Upper lobe of left lung (tissue), 6 donors: ENCODE results near the gene FBXW7. TPM values are rescaled to one million over a fixed set of nuclear protein-coding genes. Genes with fewer than 3 reads are reported as not detected.

ENCODE experiments used
- ATAC-seq, 2 donors: fragments of 200-7000 bp; cut with Tn5 transposase; one replicate each; pipeline ENCODE4 v1.9.1; 2022; ENCODE audit warnings: mild to moderate bottlenecking in 2 of 2, moderate library complexity in 2 of 2; ENCODE audit not compliant: low FRiP score in 2 of 2
- DNase-seq, 2 donors: peaks; one replicate each; pipeline ENCODE4 v3.0.0-alpha.2; 2019 to 2020
- H3K27ac ChIP-seq, 4 donors: fragments of 200-600 bp; sonication (generic); one replicate each; pipeline ENCODE4 v1.5.1; 2016 to 2019
- H3K27me3 ChIP-seq, 4 donors: fragments of 200-600 bp; sonication (generic); one replicate each; pipeline ENCODE4 v1.5.1; 2017 to 2019
- H3K36me3 ChIP-seq, 4 donors: fragments of 200-600 bp; sonication (generic); one replicate each; pipeline ENCODE4 v1.5.1; 2016 to 2019
- H3K4me1 ChIP-seq, 4 donors: fragments of 200-600 bp; sonication (generic); one replicate each; pipeline ENCODE4 v1.5.1; 2018 to 2019
- H3K4me3 ChIP-seq, 4 donors: fragments of 200-600 bp; sonication (generic); one replicate each; pipeline ENCODE4 v1.5.1; 2017 to 2019; ENCODE audit warnings: mild to moderate bottlenecking in 2 of 4, moderate library complexity in 1 of 4
- H3K9me3 ChIP-seq, 4 donors: fragments of 200-600 bp; sonication (generic); one replicate each; pipeline ENCODE4 v1.5.1; 2018 to 2019
- EP300 ChIP-seq, 4 donors: sonication (generic); formaldehyde crosslinking; IDR thresholded peaks; one replicate each; pipeline ENCODE4 v1.5.1; 2017; ENCODE audit warnings: antibody characterized with exemption in 4 of 4, control low read depth in 2 of 4
- POLR2A ChIP-seq, 4 donors: fragments of 450-650 bp; IDR thresholded peaks; one replicate each; pipeline ENCODE4 v1.5.1; 2016 to 2017; ENCODE audit warnings: antibody characterized with exemption in 4 of 4, mild to moderate bottlenecking in 2 of 4
- POLR2AphosphoS5 ChIP-seq, 2 donors: sonication (generic); formaldehyde crosslinking; IDR thresholded peaks; one replicate each; pipeline ENCODE4 v1.5.1; 2017; ENCODE audit warnings: antibody characterized with exemption in 2 of 2
- WGBS, 2 donors: methylation state at CpG; one replicate each; pipeline ENCODE4 v1.1.5; 2017 to 2018; 5-methylcytosine and 5-hydroxymethylcytosine counted together
- total RNA-seq, 6 donors: library from RNA; depleted of rRNA in 4 of 6; stranded (reverse); fragments of >200 nt in 4 of 6; gene quantifications; one replicate each; pipeline versions ENCODE4 v1.1.0 to v1.2.1, GENCODE V29; 2016 to 2021
- TF ChIP-seq, protein P1 (sequence below), 6 experiments: fragments of 450-650 bp in 4 of 6; fragments of 200-600 bp in 2 of 6; sonication (generic) in 2 of 6; IDR thresholded peaks; one replicate each; pipeline ENCODE4 v1.5.1; 2016 to 2019; ENCODE audit warnings: antibody characterized with exemption in 6 of 6
- donor health status: DM: no; HTN: no; CAD: no; lungs with moderate emphysema.
- donor health status: DM: no; HTN: yes; CAD: no; lungs with severe emphysema.

The FBXW7 gene
- total RNA-seq, 6 donors from 2014 or later: 36.5 to 116 (median 52.5) TPM

DNA sequence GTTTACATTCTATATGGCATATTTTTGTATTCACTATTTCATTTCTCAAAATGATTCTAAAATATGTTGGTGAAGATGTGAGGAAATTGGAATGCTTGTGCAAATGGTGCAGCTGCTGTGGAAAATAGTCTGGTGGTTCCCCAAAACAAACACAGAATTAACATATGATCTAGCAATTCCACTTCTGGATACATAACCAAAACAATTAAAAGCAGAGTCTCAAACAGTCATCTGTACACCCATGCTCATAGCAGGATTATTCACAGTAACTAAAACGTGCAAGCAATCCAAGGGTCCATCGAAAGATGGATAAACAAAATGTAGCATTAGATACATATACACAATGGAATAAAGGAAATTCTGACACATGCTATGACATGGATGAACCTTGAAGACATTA lies 204.8 kb downstream of the FBXW7 start:
- 97 to 98% methylated on average over 2 of the region's 2 CpGs for WGBS, 2 donors
- H3K4me1 ChIP-seq: no peaks in the 10 kb centered on the region
- H3K36me3 ChIP-seq: peaks cover 0 to 37% (median 8%) of the 10 kb centered on the region in 4 donors
- H3K4me3 ChIP-seq: no peak overlapping the region
- no peak for TF ChIP-seq POLR2A (IDR thresholded peaks at IDR 0.05)
- no peak for TF ChIP-seq POLR2AphosphoS5 (IDR thresholded peaks at IDR 0.05)
- no peak for TF ChIP-seq EP300 (IDR thresholded peaks at IDR 0.05)
- TF ChIP-seq, protein P1, sequence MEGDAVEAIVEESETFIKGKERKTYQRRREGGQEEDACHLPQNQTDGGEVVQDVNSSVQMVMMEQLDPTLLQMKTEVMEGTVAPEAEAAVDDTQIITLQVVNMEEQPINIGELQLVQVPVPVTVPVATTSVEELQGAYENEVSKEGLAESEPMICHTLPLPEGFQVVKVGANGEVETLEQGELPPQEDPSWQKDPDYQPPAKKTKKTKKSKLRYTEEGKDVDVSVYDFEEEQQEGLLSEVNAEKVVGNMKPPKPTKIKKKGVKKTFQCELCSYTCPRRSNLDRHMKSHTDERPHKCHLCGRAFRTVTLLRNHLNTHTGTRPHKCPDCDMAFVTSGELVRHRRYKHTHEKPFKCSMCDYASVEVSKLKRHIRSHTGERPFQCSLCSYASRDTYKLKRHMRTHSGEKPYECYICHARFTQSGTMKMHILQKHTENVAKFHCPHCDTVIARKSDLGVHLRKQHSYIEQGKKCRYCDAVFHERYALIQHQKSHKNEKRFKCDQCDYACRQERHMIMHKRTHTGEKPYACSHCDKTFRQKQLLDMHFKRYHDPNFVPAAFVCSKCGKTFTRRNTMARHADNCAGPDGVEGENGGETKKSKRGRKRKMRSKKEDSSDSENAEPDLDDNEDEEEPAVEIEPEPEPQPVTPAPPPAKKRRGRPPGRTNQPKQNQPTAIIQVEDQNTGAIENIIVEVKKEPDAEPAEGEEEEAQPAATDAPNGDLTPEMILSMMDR (IDR thresholded peaks at IDR 0.05): no peak
- DNase-seq (no peak), ATAC-seq (no peak)
- H3K9me3 ChIP-seq: no peaks in the 10 kb centered on the region
- H3K27me3 ChIP-seq: no peaks in the 10 kb centered on the region
- H3K27ac ChIP-seq: no peak overlapping the region

GRCh38 chr4:152328582-152328981 lies 207.3 kb downstream of the FBXW7 start:
- DNase-seq (no peak), ATAC-seq (no peak)
- Histone ChIP-seq H3K4me1 (no peaks in the 10 kb centered on the region), H3K27ac (no peak overlapping the region), H3K9me3 (no peaks in the 10 kb centered on the region), H3K4me3 (no peak overlapping the region), H3K27me3 (no peaks in the 10 kb centered on the region), H3K36me3 (peaks cover 0 to 42% (median 8%) of the 10 kb centered on the region in 4 donors)
- WGBS, 2 donors: 75 to 91% methylated on average over 1 of the region's 1 CpG
- TF ChIP-seq EP300 (IDR thresholded peaks at IDR 0.05): no peak
- TF ChIP-seq, protein P1 (IDR thresholded peaks at IDR 0.05): no peak
- no peak for TF ChIP-seq POLR2AphosphoS5 (IDR thresholded peaks at IDR 0.05)
- TF ChIP-seq POLR2A (IDR thresholded peaks at IDR 0.05): no peak

DNA sequence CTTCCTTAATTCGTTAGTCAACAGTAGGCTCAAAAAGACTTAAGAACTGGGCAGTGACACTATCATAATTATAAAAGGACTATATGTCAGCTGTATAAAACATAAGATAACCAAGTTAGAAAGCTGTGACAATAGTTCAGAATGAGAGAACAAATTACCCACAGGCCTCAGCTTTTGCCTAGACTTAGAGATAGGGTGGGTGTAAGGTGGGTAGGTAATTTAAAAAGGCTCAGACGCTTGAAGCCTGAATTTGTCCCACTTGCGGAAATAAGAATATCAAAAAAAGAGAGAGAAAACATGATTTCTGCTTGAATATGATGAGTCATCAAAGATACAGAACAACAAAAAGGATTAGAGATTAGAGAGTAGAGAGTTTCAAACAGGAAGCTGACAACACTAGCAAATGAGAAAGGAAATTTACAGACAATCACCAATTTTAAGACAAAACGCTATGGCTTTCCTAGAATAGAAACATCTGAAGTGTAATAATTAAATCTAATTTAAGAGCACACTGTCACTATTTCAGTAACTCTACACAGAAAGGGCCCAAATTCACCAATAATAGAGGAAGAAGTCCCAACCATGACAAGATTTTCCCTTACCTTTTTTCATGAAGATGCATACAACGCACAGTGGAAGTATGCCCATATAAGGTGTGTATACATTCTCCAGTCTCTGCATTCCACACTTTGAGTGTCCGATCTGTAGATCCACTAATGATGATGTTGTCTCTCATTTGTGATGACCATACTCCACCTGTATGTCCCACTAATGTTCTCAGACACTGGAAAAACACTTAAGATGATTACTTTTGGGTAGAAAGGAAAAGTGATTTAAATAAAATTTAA lies 208.1 kb downstream of the FBXW7 start:
- Histone ChIP-seq H3K27ac (no peak overlapping the region), H3K9me3 (no peaks in the 10 kb centered on the region), H3K36me3 (peaks cover 1 to 49% (median 11%) of the 10 kb centered on the region in 4 donors), H3K4me3 (no peak overlapping the region), H3K4me1 (no peaks in the 10 kb centered on the region), H3K27me3 (no peaks in the 10 kb centered on the region)
- WGBS, 2 donors: 91 to 93% methylated on average over 6 of the region's 6 CpGs
- TF ChIP-seq EP300 (IDR thresholded peaks at IDR 0.05) (no peak), POLR2A (IDR thresholded peaks at IDR 0.05) (no peak), POLR2AphosphoS5 (IDR thresholded peaks at IDR 0.05) (no peak)
- TF ChIP-seq, protein P1 (IDR thresholded peaks at IDR 0.05): no peak
- DNase-seq (no peak), ATAC-seq (no peak)

DNA sequence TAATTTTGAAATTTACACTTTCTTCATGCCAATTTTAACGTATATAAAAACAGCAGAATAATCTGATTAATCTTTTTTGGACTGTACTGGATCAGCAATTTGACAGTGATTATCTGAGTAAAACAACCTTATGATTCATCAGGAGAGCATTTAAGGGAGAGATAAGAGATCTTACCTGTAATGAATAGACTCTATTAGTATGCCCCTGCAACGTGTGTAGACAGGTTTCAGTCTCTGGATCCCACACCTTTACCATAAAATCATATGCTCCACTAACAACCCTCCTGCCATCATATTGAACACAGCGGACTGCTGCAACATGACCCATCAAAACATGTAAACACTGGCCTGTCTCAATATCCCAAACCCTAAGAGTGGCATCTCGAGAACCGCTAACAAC lies 210.1 kb downstream of the FBXW7 start:
- Histone ChIP-seq H3K4me1 (no peaks in the 10 kb centered on the region), H3K36me3 (peaks cover under 1 to 52% (median 13%) of the 10 kb centered on the region in 4 donors), H3K9me3 (no peaks in the 10 kb centered on the region), H3K27ac (no peak overlapping the region), H3K27me3 (no peaks in the 10 kb centered on the region), H3K4me3 (no peak overlapping the region)
- WGBS, 2 donors: 94 to 96% methylated on average over 5 of the region's 5 CpGs
- TF ChIP-seq EP300 (IDR thresholded peaks at IDR 0.05) (no peak), POLR2AphosphoS5 (IDR thresholded peaks at IDR 0.05) (no peak), POLR2A (IDR thresholded peaks at IDR 0.05) (no peak)
- TF ChIP-seq, protein P1 (IDR thresholded peaks at IDR 0.05): no peak
- ATAC-seq (no peak), DNase-seq (no peak)
